ENCODE results near the gene SPTB.

Gene SPTB

DNA sequence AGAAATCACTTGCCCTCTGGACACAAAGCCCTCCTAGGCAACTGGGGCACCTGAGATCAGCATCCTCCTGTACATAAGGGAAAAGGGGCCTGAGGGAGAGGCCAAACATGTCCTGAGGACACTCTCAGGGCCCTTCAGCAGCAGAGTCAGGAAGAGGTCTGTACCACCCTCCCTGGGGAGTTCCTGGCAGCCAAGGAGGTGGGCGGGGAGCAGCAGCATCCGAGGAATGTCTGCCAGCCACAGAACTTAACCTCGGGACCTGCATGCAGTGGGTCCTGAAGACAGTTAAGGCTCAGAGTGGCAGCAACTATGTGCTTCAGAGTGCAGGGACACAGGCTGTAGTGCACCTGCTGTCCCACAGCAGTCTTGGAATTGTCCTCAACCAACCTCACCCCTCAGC, 62.1 kb downstream of the SPTB start:
- H3K4me3 ChIP-seq (ENCODE audit: low read length): no peak overlapping the region
- TF ChIP-seq EZH2phosphoT487 (IDR thresholded peaks at IDR 0.05; ENCODE audit: low read depth): no peak
- TF ChIP-seq, protein P1, sequence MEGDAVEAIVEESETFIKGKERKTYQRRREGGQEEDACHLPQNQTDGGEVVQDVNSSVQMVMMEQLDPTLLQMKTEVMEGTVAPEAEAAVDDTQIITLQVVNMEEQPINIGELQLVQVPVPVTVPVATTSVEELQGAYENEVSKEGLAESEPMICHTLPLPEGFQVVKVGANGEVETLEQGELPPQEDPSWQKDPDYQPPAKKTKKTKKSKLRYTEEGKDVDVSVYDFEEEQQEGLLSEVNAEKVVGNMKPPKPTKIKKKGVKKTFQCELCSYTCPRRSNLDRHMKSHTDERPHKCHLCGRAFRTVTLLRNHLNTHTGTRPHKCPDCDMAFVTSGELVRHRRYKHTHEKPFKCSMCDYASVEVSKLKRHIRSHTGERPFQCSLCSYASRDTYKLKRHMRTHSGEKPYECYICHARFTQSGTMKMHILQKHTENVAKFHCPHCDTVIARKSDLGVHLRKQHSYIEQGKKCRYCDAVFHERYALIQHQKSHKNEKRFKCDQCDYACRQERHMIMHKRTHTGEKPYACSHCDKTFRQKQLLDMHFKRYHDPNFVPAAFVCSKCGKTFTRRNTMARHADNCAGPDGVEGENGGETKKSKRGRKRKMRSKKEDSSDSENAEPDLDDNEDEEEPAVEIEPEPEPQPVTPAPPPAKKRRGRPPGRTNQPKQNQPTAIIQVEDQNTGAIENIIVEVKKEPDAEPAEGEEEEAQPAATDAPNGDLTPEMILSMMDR (IDR thresholded peaks at IDR 0.05; ENCODE audit: low read depth, low read length): no peak
- no peak overlapping the region for H2AFZ ChIP-seq (ENCODE audit: low read depth, low read length)
- no peak overlapping the region for H3K4me2 ChIP-seq (ENCODE audit: low read length)
- H3K9ac ChIP-seq (ENCODE audit: low read length): no peak overlapping the region
- H3K79me2 ChIP-seq (ENCODE audit: low read length): no peaks in the 10 kb centered on the region
- H3K36me3 ChIP-seq (replicated peaks; ENCODE audit: low read depth, low read length): no peaks in the 10 kb centered on the region
- no peaks in the 10 kb centered on the region for H4K20me1 ChIP-seq (ENCODE audit: insufficient read depth, low read length)
- no peak overlapping the region for H3K27ac ChIP-seq (ENCODE audit: low read length)
- peaks cover 24% of the 10 kb centered on the region; the same call in 1 of the 2 replicates for H3K27me3 ChIP-seq (ENCODE audit: low read depth, low read length)
- no peaks in the 10 kb centered on the region for H3K9me3 ChIP-seq (ENCODE audit: insufficient read depth, low read length)
- peaks cover 7% of the 10 kb centered on the region for H3K4me1 ChIP-seq (ENCODE audit: low read length)

DNA sequence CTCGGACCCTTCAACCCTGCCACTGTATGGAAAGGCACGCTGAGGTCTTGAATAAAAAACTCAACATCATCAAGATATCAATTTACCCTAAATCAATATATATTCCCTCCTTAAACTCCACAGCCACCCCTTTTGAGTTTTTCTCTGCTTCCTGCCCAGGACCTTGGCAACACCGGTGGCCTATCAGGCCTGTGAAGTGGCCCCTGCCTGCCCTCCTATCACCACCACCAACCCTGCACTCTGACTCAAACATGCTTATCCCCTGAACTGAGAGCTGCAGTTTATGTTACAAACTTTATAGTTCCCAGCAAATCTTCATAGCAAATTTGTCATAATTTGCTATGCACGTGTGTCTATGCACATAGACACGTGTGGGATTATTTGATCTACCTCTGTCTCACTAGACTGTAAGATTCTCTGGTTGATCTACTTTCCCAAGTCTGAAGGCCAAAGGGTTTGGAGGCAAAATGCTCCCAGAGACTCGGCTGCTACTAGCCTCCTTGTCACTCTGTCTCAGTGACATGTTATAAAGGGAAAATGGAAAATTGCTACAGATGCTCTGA, 63.4 kb downstream of the SPTB start:
- Histone ChIP-seq H2AFZ (ENCODE audit: low read depth, low read length) (no peak overlapping the region), H3K27me3 (ENCODE audit: low read depth, low read length) (peaks cover 22% of the 10 kb centered on the region; the same call in 1 of the 2 replicates), H3K27ac (ENCODE audit: low read length) (no peak overlapping the region)

DNA sequence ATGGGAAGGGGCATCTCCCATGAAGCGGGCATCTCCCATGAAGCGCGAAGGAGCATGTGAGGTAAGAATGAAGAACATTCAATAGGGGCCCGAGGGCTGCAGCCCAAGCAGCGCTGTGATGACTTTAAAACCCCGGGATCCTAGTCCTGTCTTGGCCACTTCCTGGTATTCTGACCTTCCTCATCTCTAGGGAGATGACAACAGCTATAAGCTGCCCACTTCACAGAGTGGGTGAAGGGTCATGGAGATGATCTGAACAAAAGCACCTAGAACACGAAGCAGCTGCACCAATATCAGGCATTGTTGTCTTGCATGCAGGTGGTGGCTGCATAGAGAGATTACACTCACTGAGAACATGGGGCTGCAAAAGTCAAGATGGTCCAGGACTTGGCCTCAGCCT, 64.5 kb downstream of the SPTB start:
- TF ChIP-seq, protein P1 (IDR thresholded peaks at IDR 0.05; ENCODE audit: low read depth, low read length): no peak
- TF ChIP-seq EZH2phosphoT487 (IDR thresholded peaks at IDR 0.05; ENCODE audit: low read depth): no peak
- Histone ChIP-seq H3K27me3 (ENCODE audit: low read depth, low read length) (peaks cover 16% of the 10 kb centered on the region; the same call in 1 of the 2 replicates), H3K4me2 (ENCODE audit: low read length) (no peak overlapping the region), H3K9ac (ENCODE audit: low read length) (no peak overlapping the region), H3K36me3 (replicated peaks; ENCODE audit: low read depth, low read length) (no peaks in the 10 kb centered on the region), H3K4me1 (ENCODE audit: low read length) (peaks cover 18% of the 10 kb centered on the region), H3K27ac (ENCODE audit: low read length) (no peak overlapping the region), H3K4me3 (ENCODE audit: low read length) (no peak overlapping the region), H4K20me1 (ENCODE audit: insufficient read depth, low read length) (no peaks in the 10 kb centered on the region), H2AFZ (ENCODE audit: low read depth, low read length) (no peak overlapping the region), H3K79me2 (ENCODE audit: low read length) (no peaks in the 10 kb centered on the region), H3K9me3 (ENCODE audit: insufficient read depth, low read length) (no peaks in the 10 kb centered on the region)

More for the DNA sequence above, 63.4 kb downstream of the SPTB start:
- H3K4me2 ChIP-seq (ENCODE audit: low read length): no peak overlapping the region
- H4K20me1 ChIP-seq (ENCODE audit: insufficient read depth, low read length): no peaks in the 10 kb centered on the region
- peaks cover 18% of the 10 kb centered on the region for H3K4me1 ChIP-seq (ENCODE audit: low read length)
- H3K4me3 ChIP-seq (ENCODE audit: low read length): no peak overlapping the region
- no peaks in the 10 kb centered on the region for H3K9me3 ChIP-seq (ENCODE audit: insufficient read depth, low read length)
- no peak for TF ChIP-seq EZH2phosphoT487 (IDR thresholded peaks at IDR 0.05; ENCODE audit: low read depth)
- TF ChIP-seq, protein P1 (IDR thresholded peaks at IDR 0.05; ENCODE audit: low read depth, low read length): no peak
- no peak overlapping the region for H3K9ac ChIP-seq (ENCODE audit: low read length)
- H3K79me2 ChIP-seq (ENCODE audit: low read length): no peaks in the 10 kb centered on the region
- no peaks in the 10 kb centered on the region for H3K36me3 ChIP-seq (replicated peaks; ENCODE audit: low read depth, low read length)

GRCh38 chr14:64812412-64812811, 67.3 kb downstream of the SPTB start:
- Histone ChIP-seq H3K27me3 (ENCODE audit: low read depth, low read length) (no peaks in the 10 kb centered on the region; the same call in 1 of the 2 replicates), H4K20me1 (ENCODE audit: insufficient read depth, low read length) (no peaks in the 10 kb centered on the region), H3K27ac (ENCODE audit: low read length) (no peak overlapping the region), H3K79me2 (ENCODE audit: low read length) (no peaks in the 10 kb centered on the region), H3K36me3 (replicated peaks; ENCODE audit: low read depth, low read length) (no peaks in the 10 kb centered on the region), H2AFZ (ENCODE audit: low read depth, low read length) (peak overlapping the region; percentile 77; the same call in 1 of the 2 replicates), H3K4me3 (ENCODE audit: low read length) (peak overlapping the region; percentile 65), H3K9me3 (ENCODE audit: insufficient read depth, low read length) (no peaks in the 10 kb centered on the region), H3K4me1 (ENCODE audit: low read length) (peaks cover 24% of the 10 kb centered on the region), H3K9ac (ENCODE audit: low read length) (0 out of 2 replicates have a peak overlapping the region, but pooled peaks have one; percentile 9), H3K4me2 (ENCODE audit: low read length) (peak overlapping the region; percentile 71)
- TF ChIP-seq, protein P1 (IDR thresholded peaks at IDR 0.05; ENCODE audit: low read depth, low read length): no peak
- no peak for TF ChIP-seq EZH2phosphoT487 (IDR thresholded peaks at IDR 0.05; ENCODE audit: low read depth)
